H1 (cell line): ENCODE measurements around the gene COL4A2. TPM values are rescaled to one million over a fixed set of nuclear protein-coding genes. Genes with fewer than 3 reads are reported as not detected.
A peak's percentile ranks its signal among the peaks of the same experiment; 100 is the strongest.

Source experiments
- CTCF ChIA-PET: fragments of 300-600 bp; sonication (Branson Sonifier 250); formaldehyde crosslinking; loops from one replicate; lab custom pipeline; 2021; ENCODE audit not compliant: partially characterized antibody; lab: Charles Lee
- POLR2A ChIA-PET: fragments of 300-600 bp; sonication (Branson Sonifier 250); formaldehyde crosslinking; loops from one replicate; lab custom pipeline; 2021; ENCODE audit warnings: inconsistent platforms; ENCODE audit not compliant: partially characterized antibody; lab: Charles Lee
- DNase-seq, 2 experiments: peaks; one replicate each; pipeline versions ENCODE4 v3.0.0 to v3.0.0-alpha.2; 2010 to 2022; ENCODE audit warnings: low spot score in 2 of 2, low read depth in 1 of 2, mixed read lengths in 1 of 2
- FAIRE-seq: peaks from 2 replicates; lab custom pipeline; 2011; peaks lifted over from hg19 to GRCh38; lab: Jason Lieb, UNC
- H2AFZ ChIP-seq: 2 replicates; pipeline ENCODE4 v1.8.1; 2012; ENCODE audit warnings: low read length, inconsistent platforms
- H2AK5ac ChIP-seq: 2 replicates; pipeline ENCODE4 v1.6.1; 2013; ENCODE audit warnings: low read depth, low read length
- H2BK120ac ChIP-seq: replicated peaks from 2 replicates; pipeline ENCODE3; 2013; ENCODE audit warnings: low read depth, low read length, inconsistent platforms
- H2BK12ac ChIP-seq: 2 replicates; pipeline ENCODE4 v1.6.1; 2013; ENCODE audit warnings: low read depth, low read length
- H2BK15ac ChIP-seq: 2 replicates; pipeline ENCODE4 v1.6.1; 2013; ENCODE audit warnings: low read length
- H2BK20ac ChIP-seq: 2 replicates; pipeline ENCODE4 v1.6.1; 2013; ENCODE audit warnings: low read length
- H2BK5ac ChIP-seq: 2 replicates; pipeline ENCODE4 v1.6.1; 2013; ENCODE audit warnings: low read depth, low read length
- H3K14ac ChIP-seq: 2 replicates; pipeline ENCODE4 v1.6.1; 2013; ENCODE audit warnings: inconsistent platforms; ENCODE audit not compliant: insufficient read length
- H3K18ac ChIP-seq: 2 replicates; pipeline ENCODE4 v1.6.1; 2013; ENCODE audit warnings: low read length; ENCODE audit errors: extremely low read depth
- H3K23ac ChIP-seq: 2 replicates; pipeline ENCODE4 v1.6.1; 2013; ENCODE audit warnings: inconsistent platforms; ENCODE audit not compliant: insufficient read length
- H3K23me2 ChIP-seq: 2 replicates; pipeline ENCODE4 v1.6.1; 2013; ENCODE audit warnings: low read depth, low read length
- H3K27ac ChIP-seq: 2 replicates; pipeline ENCODE4 v1.6.1; 2011; ENCODE audit warnings: low read depth, low read length, inconsistent platforms
- H3K27me3 ChIP-seq, 4 experiments: replicated peaks in 1 of 4; 1 replicate in 1 of 4; 2 replicates in 3 of 4; pipeline versions ENCODE4 v1.6.1 to v1.8.1; 2011 to 2013; ENCODE audit warnings: low read length in 3 of 4, mild to moderate bottlenecking in 3 of 4, inconsistent platforms in 2 of 4, mixed read lengths in 2 of 4, moderate library complexity in 1 of 4; ENCODE audit not compliant: control insufficient read depth in 3 of 4, insufficient read depth in 3 of 4; ENCODE audit errors: extremely low read depth in 1 of 4
- H3K36me3 ChIP-seq, 4 experiments: 2 replicates each; pipeline versions ENCODE4 v1.6.1 to v1.8.1; 2011 to 2013; ENCODE audit warnings: mild to moderate bottlenecking in 4 of 4, low read length in 3 of 4, moderate library complexity in 2 of 4, control low read depth in 1 of 4, inconsistent platforms in 1 of 4; ENCODE audit not compliant: insufficient read depth in 4 of 4, control insufficient read depth in 2 of 4
- H3K4ac ChIP-seq: replicated peaks from 2 replicates; pipeline ENCODE3; 2013; ENCODE audit warnings: low read length, low read depth, mixed read lengths, inconsistent platforms; ENCODE audit not compliant: insufficient read length
- H3K4me1 ChIP-seq, 4 experiments: replicated peaks in 1 of 4; 1 replicate in 1 of 4; 2 replicates in 3 of 4; pipeline versions ENCODE4 v1.6.1 to v1.8.1; 2011 to 2013; ENCODE audit warnings: low read length in 3 of 4, inconsistent platforms in 2 of 4, mixed read lengths in 1 of 4; ENCODE audit not compliant: insufficient read depth in 4 of 4, control insufficient read depth in 3 of 4
- H3K4me2 ChIP-seq, 2 experiments: 2 replicates each; pipeline versions ENCODE4 v1.6.1 to v1.8.1; 2011 to 2013; ENCODE audit warnings: low read depth in 2 of 2, low read length in 2 of 2, control low read depth in 1 of 2, inconsistent platforms in 1 of 2, mild to moderate bottlenecking in 1 of 2; ENCODE audit not compliant: insufficient read depth in 1 of 2
- H3K4me3 ChIP-seq, 4 experiments: fragments of 200-600, 300-600 bp in 1 of 4; sonication (generic), shearing (Covaris generic), sonication (Bioruptor Twin) in 1 of 4; 2 replicates each; pipeline versions ENCODE4 v1.5.1 to v1.8.1; 2011 to 2016; ENCODE audit warnings: low read length in 4 of 4, low read depth in 3 of 4, control low read depth in 2 of 4, inconsistent platforms in 2 of 4, mild to moderate bottlenecking in 2 of 4, mixed read lengths in 1 of 4, moderate library complexity in 1 of 4; ENCODE audit not compliant: insufficient read depth in 2 of 4; ENCODE audit errors: extremely low read depth in 1 of 4
- H3K56ac ChIP-seq: replicated peaks from 2 replicates; pipeline ENCODE3; 2013; ENCODE audit warnings: low read depth, mild to moderate bottlenecking, mixed read lengths, low read length, inconsistent platforms; ENCODE audit not compliant: insufficient read length
- H3K79me1 ChIP-seq: 2 replicates; pipeline ENCODE4 v1.6.1; 2013; ENCODE audit warnings: low read depth, low read length, control low read depth
- H3K79me2 ChIP-seq, 2 experiments: 2 replicates each; pipeline versions ENCODE4 v1.6.1 to v1.8.1; 2012 to 2013; ENCODE audit warnings: low read length in 2 of 2, mild to moderate bottlenecking in 2 of 2, inconsistent platforms in 1 of 2; ENCODE audit not compliant: insufficient read depth in 2 of 2, control insufficient read depth in 1 of 2
- H3K9ac ChIP-seq, 4 experiments: replicated peaks in 1 of 4; 1 replicate in 1 of 4; 2 replicates in 3 of 4; pipeline versions ENCODE4 v1.6.1 to v1.8.1; 2011 to 2013; ENCODE audit warnings: low read depth in 3 of 4, low read length in 3 of 4, control low read depth in 2 of 4, mild to moderate bottlenecking in 2 of 4, moderate library complexity in 2 of 4, inconsistent platforms in 1 of 4; ENCODE audit errors: extremely low read depth in 1 of 4
- H3K9me3 ChIP-seq, 2 experiments: 2 replicates each; pipeline versions ENCODE4 v1.6.1 to v1.8.1; 2012 to 2013; ENCODE audit warnings: mild to moderate bottlenecking in 2 of 2, moderate library complexity in 2 of 2, control low read depth in 1 of 2, inconsistent platforms in 1 of 2, low read depth in 1 of 2, low read length in 1 of 2, mixed read lengths in 1 of 2; ENCODE audit not compliant: insufficient read depth in 2 of 2
- H4K20me1 ChIP-seq, 2 experiments: replicated peaks in 1 of 2; 2 replicates each; pipeline versions ENCODE3 to v1.8.1; 2011 to 2013; ENCODE audit warnings: inconsistent platforms in 2 of 2, low read length in 2 of 2, mild to moderate bottlenecking in 1 of 2; ENCODE audit not compliant: insufficient read depth in 2 of 2, control insufficient read depth in 1 of 2
- H4K5ac ChIP-seq: 2 replicates; pipeline ENCODE4 v1.6.1; 2013; ENCODE audit warnings: low read length, low read depth, mixed read lengths, inconsistent platforms; ENCODE audit not compliant: insufficient read length
- H4K8ac ChIP-seq: 2 replicates; pipeline ENCODE4 v1.8.0; 2013; ENCODE audit warnings: mild to moderate bottlenecking, moderate library complexity, low read length, inconsistent platforms; ENCODE audit not compliant: insufficient read depth; ENCODE audit errors: extremely low read depth
- H4K91ac ChIP-seq: replicated peaks from 2 replicates; pipeline ENCODE3; 2013; ENCODE audit warnings: low read length, mixed read lengths, inconsistent platforms; ENCODE audit not compliant: insufficient read length
- BACH1 ChIP-seq: IDR thresholded peaks from 2 replicates; pipeline ENCODE4 v1.6.1; 2012; ENCODE audit warnings: low read length, improper control_type of control experiment
- CBX5 ChIP-seq: fragments of 300-800, 300-1000 bp; sonication (generic); IDR thresholded peaks from 2 replicates; pipeline ENCODE4 v1.7.1; 2016; ENCODE audit warnings: antibody characterized with exemption, low read length, low read depth
- CHD1 ChIP-seq: IDR thresholded peaks from 2 replicates; pipeline ENCODE4 v1.6.1; 2012; ENCODE audit warnings: low read depth, low read length, improper control_type of control experiment
- EP300 ChIP-seq, 2 experiments: IDR thresholded peaks; 1 replicate in 1 of 2; 2 replicates in 1 of 2; pipeline ENCODE4 v1.6.1; 2011 to 2012; ENCODE audit warnings: low read depth in 2 of 2, low read length in 2 of 2, mild to moderate bottlenecking in 2 of 2, borderline replicate concordance in 1 of 2, inconsistent platforms in 1 of 2, moderate library complexity in 1 of 2
- GABPA ChIP-seq: IDR thresholded peaks from 2 replicates; pipeline ENCODE4 v1.6.1; 2011; ENCODE audit warnings: mild to moderate bottlenecking, low read length, moderate library complexity, borderline replicate concordance; ENCODE audit not compliant: insufficient read depth
- POLR2A ChIP-seq, 2 experiments: IDR thresholded peaks; 1 replicate in 1 of 2; 2 replicates in 1 of 2; pipeline ENCODE4 v1.6.1; 2011; ENCODE audit warnings: low read depth in 2 of 2, low read length in 2 of 2, mild to moderate bottlenecking in 2 of 2; ENCODE audit errors: control extremely low read depth in 1 of 2
- POU5F1 ChIP-seq: IDR thresholded peaks from 2 replicates; pipeline ENCODE4 v1.6.1; 2011; ENCODE audit warnings: low read depth, mild to moderate bottlenecking, low read length, moderate library complexity
- RNF2 ChIP-seq: fragments of 200-900, 300-1000 bp; sonication (generic); IDR thresholded peaks from 2 replicates; pipeline ENCODE4 v1.7.1; 2016; ENCODE audit warnings: borderline replicate concordance, low read depth, mild to moderate bottlenecking, antibody characterized with exemption, low read length; ENCODE audit not compliant: poor library complexity, severe bottlenecking; ENCODE audit errors: missing control alignments
- RXRA ChIP-seq: IDR thresholded peaks from 2 replicates; pipeline ENCODE4 v1.6.1; 2011; ENCODE audit warnings: low read depth, mild to moderate bottlenecking, low read length, moderate library complexity; ENCODE audit not compliant: insufficient read depth
- SIN3A ChIP-seq, 2 experiments: IDR thresholded peaks in 1 of 2; conservative IDR thresholded peaks in 1 of 2; 2 replicates each; pipeline ENCODE4 v1.6.1; 2011 to 2012; ENCODE audit warnings: low read length in 2 of 2, improper control_type of control experiment in 1 of 2, low read depth in 1 of 2, mild to moderate bottlenecking in 1 of 2
- SP2 ChIP-seq: IDR thresholded peaks from 2 replicates; pipeline ENCODE4 v1.6.1; 2012; ENCODE audit warnings: mild to moderate bottlenecking, low read length, inconsistent platforms
- SP4 ChIP-seq: IDR thresholded peaks from 2 replicates; pipeline ENCODE4 v1.6.1; 2012; ENCODE audit warnings: low read length, inconsistent platforms
- TAF1 ChIP-seq: IDR thresholded peaks from 2 replicates; pipeline ENCODE4 v1.6.1; 2011; ENCODE audit warnings: mild to moderate bottlenecking, low read depth, low read length
- TCF12 ChIP-seq: IDR thresholded peaks from 2 replicates; pipeline ENCODE4 v1.6.1; 2011; ENCODE audit warnings: low read depth, mild to moderate bottlenecking, low read length
- WGBS, 2 experiments: shearing (Covaris generic) in 1 of 2; methylation state at CpG; one replicate each; pipeline versions ENCODE4 v1.1.6 to v1.1.7; 2013 to 2015; ENCODE audit warnings: low lambda C conversion rate in 2 of 2, mixed read lengths in 2 of 2, inconsistent platforms in 1 of 2, low coverage in 1 of 2, missing lambda C conversion rate in 1 of 2; ENCODE audit not compliant: insufficient replicate concordance in 2 of 2, insufficient coverage in 1 of 2, insufficient read length in 1 of 2; ENCODE audit errors: extremely low coverage in 1 of 2, missing lambda C conversion rate in 1 of 2; 5-methylcytosine and 5-hydroxymethylcytosine counted together
- polyA plus RNA-seq, 7 experiments: library from polyadenylated mRNA; depleted of rRNA in 3 of 7; stranded (reverse) in 5 of 7; unstranded in 2 of 7; fragments of >200 nt in 5 of 7; fragments of 200-250 nt in 2 of 7; gene quantifications; 1 replicate in 5 of 7; 2 replicates in 1 of 7; 4 replicates in 1 of 7; pipeline versions ENCODE4 v1.2.1 to v1.2.3, GENCODE V29; 2011 to 2013; ENCODE audit warnings: missing spikeins in 2 of 7, mixed read lengths in 2 of 7
- total RNA-seq: library from RNA; stranded (reverse); fragmentation: NEBNext Ultra II Directional; extraction: Animal tissue kit (Norgen Biotek cat#: 25700); gene quantifications from 2 replicates; pipeline ENCODE4 v1.2.1, GENCODE V29; 2021

The COL4A2 gene
- total and polyA plus RNA-seq, 2 of the 8 experiments (the other 6 are each of a cell fraction or from before 2014, with no cell fraction given), result 80.4 to 87.3 TPM

GRCh38 chr13:110305001-110305400, 2.1 kb upstream of the COL4A2 start:
- Histone ChIP-seq H4K5ac (no peak overlapping the region), H3K79me2 (peaks cover 0 to 16% of the 10 kb centered on the region in 2 experiments; a peak in 2 of 4 replicates), H4K91ac (no peak overlapping the region), H2AFZ (no peak overlapping the region), H3K56ac (no peak overlapping the region), H2BK5ac (no peak overlapping the region), H3K4me3 (no peak overlapping the region), H3K9ac (no peak overlapping the region), H4K20me1 (peaks cover 0 to 1% of the 10 kb centered on the region in 2 experiments), H3K4ac (no peak overlapping the region), H3K18ac (no peak overlapping the region), H3K14ac (no peak overlapping the region), H3K4me1 (peaks cover 5 to 13% (median 9%) of the 10 kb centered on the region in 4 experiments; a peak in 5 of 7 replicates), H3K23me2 (peaks cover 15% of the 10 kb centered on the region), H3K4me2 (peak overlapping the region in 1 of 2 experiments; percentile 100; a peak in 1 of 4 replicates), H2AK5ac (no peak overlapping the region), H2BK20ac (no peak overlapping the region), H3K27me3 (peaks cover 0 to 18% (median 10%) of the 10 kb centered on the region in 4 experiments; a peak in 5 of 7 replicates), H2BK120ac (no peak overlapping the region), H3K79me1 (peaks cover 4% of the 10 kb centered on the region; the same call in 1 of the 2 replicates), H3K27ac (no peak overlapping the region), H3K9me3 (no peaks in the 10 kb centered on the region), H3K23ac (no peak overlapping the region), H2BK12ac (no peak overlapping the region), H2BK15ac (no peak overlapping the region), H4K8ac (no peak overlapping the region), H3K36me3 (no peaks in the 10 kb centered on the region)
- WGBS, 2 experiments, result 80% methylated on average over 4 of the region's 4 CpGs; no CpG with 5 or more reads in 1 of the 2 experiments
- ChIA-PET CTCF (interaction anchor here (0.6 to 4.5 kb wide), 7 partner anchors 22 to 83 kb away, joined by 3 to 18 read pairs (median 3); no protein-coding TSS in a partner anchor), POLR2A (interaction anchor here (5.3 to 5.5 kb wide), 2 partner anchors 8 to 22 kb away, joined by 34 read pairs; no protein-coding TSS in a partner anchor)
- DNase-seq, result no peak
- FAIRE-seq, result no peak
- TF ChIP-seq RXRA, result no peak
- TF ChIP-seq CHD1, result no peak
- TF ChIP-seq BACH1, result no peak
- TF ChIP-seq SP4, result no peak
- TF ChIP-seq EP300 (IDR thresholded peaks at IDR 0.05; ENCODE audit: borderline replicate concordance in 1 of 2, low read depth in 2 of 2, low read length in 2 of 2), result no peak
- no peak for TF ChIP-seq SP2
- no peak for TF ChIP-seq RNF2
- TF ChIP-seq CBX5, result no peak
- no peak for TF ChIP-seq GABPA
- TF ChIP-seq POLR2A (IDR thresholded peaks at IDR 0.05; ENCODE audit: control extremely low read depth in 1 of 2, low read depth in 2 of 2, low read length in 2 of 2), result no peak
- no peak for TF ChIP-seq SIN3A (conservative IDR thresholded peaks at IDR 0.05 in 1 of 2, IDR thresholded peaks at IDR 0.05 in 1 of 2; ENCODE audit: low read depth in 1 of 2, low read length in 2 of 2)
- no peak for TF ChIP-seq TAF1
- no peak for TF ChIP-seq POU5F1
- TF ChIP-seq TCF12, result no peak
